Esophagus squamous epithelium (tissue), 4 donors: ENCODE measurements around the gene AGMO.

Experiments used
- POLR2A ChIP-seq, 4 donors: fragments of 450-650 bp; IDR thresholded peaks; one replicate each; pipeline ENCODE4 v1.6.1; 2017; ENCODE audit warnings: antibody characterized with exemption in 4 of 4, mild to moderate bottlenecking in 4 of 4, moderate library complexity in 3 of 4
- TF ChIP-seq, protein P1 (sequence below), 6 experiments: fragments of 450-650 bp in 4 of 6; fragments of 200-600 bp in 2 of 6; sonication (generic) in 2 of 6; IDR thresholded peaks; one replicate each; pipeline ENCODE4 v1.5.1; 2016 to 2019; ENCODE audit warnings: antibody characterized with exemption in 6 of 6, mild to moderate bottlenecking in 4 of 6, moderate library complexity in 4 of 6

- TF ChIP-seq, protein P1, sequence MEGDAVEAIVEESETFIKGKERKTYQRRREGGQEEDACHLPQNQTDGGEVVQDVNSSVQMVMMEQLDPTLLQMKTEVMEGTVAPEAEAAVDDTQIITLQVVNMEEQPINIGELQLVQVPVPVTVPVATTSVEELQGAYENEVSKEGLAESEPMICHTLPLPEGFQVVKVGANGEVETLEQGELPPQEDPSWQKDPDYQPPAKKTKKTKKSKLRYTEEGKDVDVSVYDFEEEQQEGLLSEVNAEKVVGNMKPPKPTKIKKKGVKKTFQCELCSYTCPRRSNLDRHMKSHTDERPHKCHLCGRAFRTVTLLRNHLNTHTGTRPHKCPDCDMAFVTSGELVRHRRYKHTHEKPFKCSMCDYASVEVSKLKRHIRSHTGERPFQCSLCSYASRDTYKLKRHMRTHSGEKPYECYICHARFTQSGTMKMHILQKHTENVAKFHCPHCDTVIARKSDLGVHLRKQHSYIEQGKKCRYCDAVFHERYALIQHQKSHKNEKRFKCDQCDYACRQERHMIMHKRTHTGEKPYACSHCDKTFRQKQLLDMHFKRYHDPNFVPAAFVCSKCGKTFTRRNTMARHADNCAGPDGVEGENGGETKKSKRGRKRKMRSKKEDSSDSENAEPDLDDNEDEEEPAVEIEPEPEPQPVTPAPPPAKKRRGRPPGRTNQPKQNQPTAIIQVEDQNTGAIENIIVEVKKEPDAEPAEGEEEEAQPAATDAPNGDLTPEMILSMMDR (IDR thresholded peaks at IDR 0.05), result no peak
- no peak for TF ChIP-seq POLR2A (IDR thresholded peaks at IDR 0.05)
These were observed 313.3 kb downstream of the AGMO start for GRCh38 chr7:15248514-15248913.
